Glutamatergic neuron (in vitro differentiated cells): ENCODE data around the gene FAM120B. TPM values are rescaled to one million over a fixed set of nuclear protein-coding genes. Genes with fewer than 3 reads are reported as not detected.
"Not testable (repeated sequence)": the region's sequence is repeated elsewhere in the genome, so short reads cannot be mapped to it uniquely, and the experiment has no call there.

ENCODE experiments used
- DNase-seq: peaks from one replicate; pipeline ENCODE4 v3.0.0; 2022
- H3K27ac Mint-ChIP-seq: one replicate; pipeline ENCODE4 v1.8.0; 2020; ENCODE audit warnings: mild to moderate bottlenecking, mixed read lengths, inconsistent platforms; ENCODE audit not compliant: unreplicated experiment
- H3K27me3 Mint-ChIP-seq: one replicate; pipeline ENCODE4 v1.8.0; 2020; ENCODE audit warnings: mild to moderate bottlenecking, moderate library complexity, mixed read lengths, inconsistent platforms; ENCODE audit not compliant: unreplicated experiment
- H3K36me3 Mint-ChIP-seq: one replicate; pipeline ENCODE4 v1.8.0; 2020; ENCODE audit warnings: mild to moderate bottlenecking, mixed read lengths, inconsistent platforms; ENCODE audit not compliant: unreplicated experiment
- H3K4me1 Mint-ChIP-seq: one replicate; pipeline ENCODE4 v1.8.0; 2020; ENCODE audit warnings: mild to moderate bottlenecking, low read depth, mixed read lengths, inconsistent platforms; ENCODE audit not compliant: unreplicated experiment
- H3K4me3 Mint-ChIP-seq: one replicate; pipeline ENCODE4 v1.8.0; 2020; ENCODE audit warnings: mild to moderate bottlenecking, mixed read lengths, inconsistent platforms; ENCODE audit not compliant: unreplicated experiment
- H3K9me3 Mint-ChIP-seq: one replicate; pipeline ENCODE4 v1.8.0; 2020; ENCODE audit warnings: mild to moderate bottlenecking, moderate library complexity, mixed read lengths, inconsistent platforms; ENCODE audit not compliant: unreplicated experiment
- total RNA-seq: library from RNA; stranded (reverse); fragmentation: NEBNext Ultra II Directional; extraction: Animal tissue kit (Norgen Biotek cat#: 25700); gene quantifications from one replicate; pipeline ENCODE4 v1.2.1, GENCODE V29; 2021; ENCODE audit not compliant: unreplicated experiment
- TF ChIP-seq, protein P1 (sequence below): fragments of 200-600 bp; sonication (generic); IDR thresholded peaks from one replicate; pipeline ENCODE4 v1.5.0; 2021; ENCODE audit not compliant: partially characterized antibody, unreplicated experiment

FAM120B gene
- total RNA-seq, 1 donor from 2014 or later = 48.3 TPM

DNA sequence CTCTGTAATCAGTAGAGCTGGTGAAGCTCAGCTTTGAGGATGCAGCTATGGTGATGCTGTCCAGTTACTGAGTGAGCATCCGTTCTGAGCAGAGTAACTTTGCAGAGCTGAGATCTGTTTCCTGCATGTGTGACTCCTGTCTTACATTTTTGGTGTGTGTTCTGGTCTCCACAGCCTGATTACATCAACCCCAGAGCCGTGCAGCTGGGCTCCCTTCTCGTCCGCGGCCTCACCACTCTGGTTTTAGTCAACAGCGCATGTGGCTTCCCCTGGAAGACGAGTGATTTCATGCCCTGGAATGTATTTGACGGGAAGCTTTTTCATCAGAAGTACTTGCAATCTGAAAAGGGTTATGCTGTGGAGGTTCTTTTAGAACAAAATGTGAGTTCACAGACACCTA lies 81.6 kb downstream of the FAM120B start:
- H3K9me3 Mint-ChIP-seq = no peaks in the 10 kb centered on the region
- H3K27ac Mint-ChIP-seq = no peak overlapping the region

DNA sequence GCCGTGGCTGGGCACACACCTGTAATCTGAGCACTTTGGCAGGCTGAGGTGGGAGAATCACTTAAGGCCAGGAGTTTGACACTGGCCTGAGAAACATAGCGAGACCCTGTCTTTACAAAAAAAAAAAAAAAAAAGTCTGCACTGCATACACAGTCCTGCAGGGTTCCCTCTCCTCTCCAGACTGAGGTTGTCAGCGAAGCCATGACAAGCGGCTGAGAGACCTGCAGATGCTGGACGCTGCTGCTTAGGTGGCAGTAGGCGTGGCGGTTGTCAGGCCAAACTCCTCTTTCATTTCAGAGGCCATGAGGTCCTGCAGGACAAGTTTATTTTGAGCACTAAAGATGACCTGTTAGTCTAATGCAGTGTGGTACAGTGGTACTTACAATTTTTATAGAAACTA lies 86.5 kb downstream of the FAM120B start:
- peaks cover 3% of the 10 kb centered on the region for H3K27me3 Mint-ChIP-seq
- no peak overlapping the region for H3K4me3 Mint-ChIP-seq
- H3K4me1 Mint-ChIP-seq = no peaks in the 10 kb centered on the region
- peaks cover 5% of the 10 kb centered on the region for H3K9me3 Mint-ChIP-seq
- DNase-seq = no peak
- H3K36me3 Mint-ChIP-seq = peaks cover 15% of the 10 kb centered on the region
- TF ChIP-seq, protein P1, sequence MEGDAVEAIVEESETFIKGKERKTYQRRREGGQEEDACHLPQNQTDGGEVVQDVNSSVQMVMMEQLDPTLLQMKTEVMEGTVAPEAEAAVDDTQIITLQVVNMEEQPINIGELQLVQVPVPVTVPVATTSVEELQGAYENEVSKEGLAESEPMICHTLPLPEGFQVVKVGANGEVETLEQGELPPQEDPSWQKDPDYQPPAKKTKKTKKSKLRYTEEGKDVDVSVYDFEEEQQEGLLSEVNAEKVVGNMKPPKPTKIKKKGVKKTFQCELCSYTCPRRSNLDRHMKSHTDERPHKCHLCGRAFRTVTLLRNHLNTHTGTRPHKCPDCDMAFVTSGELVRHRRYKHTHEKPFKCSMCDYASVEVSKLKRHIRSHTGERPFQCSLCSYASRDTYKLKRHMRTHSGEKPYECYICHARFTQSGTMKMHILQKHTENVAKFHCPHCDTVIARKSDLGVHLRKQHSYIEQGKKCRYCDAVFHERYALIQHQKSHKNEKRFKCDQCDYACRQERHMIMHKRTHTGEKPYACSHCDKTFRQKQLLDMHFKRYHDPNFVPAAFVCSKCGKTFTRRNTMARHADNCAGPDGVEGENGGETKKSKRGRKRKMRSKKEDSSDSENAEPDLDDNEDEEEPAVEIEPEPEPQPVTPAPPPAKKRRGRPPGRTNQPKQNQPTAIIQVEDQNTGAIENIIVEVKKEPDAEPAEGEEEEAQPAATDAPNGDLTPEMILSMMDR = no peak
- no peak overlapping the region for H3K27ac Mint-ChIP-seq

More for the DNA sequence above, 81.6 kb downstream of the FAM120B start:
- Mint-ChIP-seq H3K27me3 (peaks cover 2% of the 10 kb centered on the region), H3K4me1 (peaks cover 10% of the 10 kb centered on the region), H3K36me3 (peaks cover 4% of the 10 kb centered on the region), H3K4me3 (no peak overlapping the region)
- TF ChIP-seq, protein P1 = no peak
- no peak for DNase-seq

DNA sequence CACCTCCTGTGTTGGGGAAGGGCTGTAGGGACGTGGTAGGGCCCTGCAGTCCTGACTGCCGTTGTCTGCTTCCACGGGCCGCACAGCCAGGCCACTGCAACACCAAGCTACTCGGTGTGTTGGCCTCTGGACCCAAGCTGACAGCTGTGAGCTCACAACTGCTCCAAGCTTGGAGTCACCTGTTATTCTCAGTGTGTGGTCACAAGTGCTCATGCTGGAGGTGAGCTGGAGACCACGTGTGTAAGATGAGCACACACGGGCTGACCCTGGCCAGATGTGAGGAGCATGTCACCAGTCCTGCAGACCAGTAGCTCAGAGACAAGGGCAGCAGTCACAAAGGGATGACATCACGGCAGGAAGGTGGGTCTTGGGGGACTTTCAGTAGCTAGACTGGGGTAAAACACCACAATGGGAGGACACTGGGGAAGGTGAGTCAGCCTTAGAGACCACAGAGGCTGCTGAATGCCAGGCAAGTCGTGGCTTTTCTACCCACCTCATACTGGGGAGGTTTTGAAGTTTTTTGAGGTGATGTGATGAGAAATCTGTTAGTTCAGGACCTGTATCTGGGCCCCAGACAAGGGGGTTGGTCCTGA lies 87.3 kb downstream of the FAM120B start:
- Mint-ChIP-seq H3K36me3 (peaks cover 15% of the 10 kb centered on the region), H3K27ac (no peak overlapping the region), H3K4me3 (no peak overlapping the region), H3K9me3 (peaks cover 5% of the 10 kb centered on the region), H3K4me1 (no peaks in the 10 kb centered on the region), H3K27me3 (peaks cover 3% of the 10 kb centered on the region)
- no peak for DNase-seq
- TF ChIP-seq, protein P1 = no peak

DNA sequence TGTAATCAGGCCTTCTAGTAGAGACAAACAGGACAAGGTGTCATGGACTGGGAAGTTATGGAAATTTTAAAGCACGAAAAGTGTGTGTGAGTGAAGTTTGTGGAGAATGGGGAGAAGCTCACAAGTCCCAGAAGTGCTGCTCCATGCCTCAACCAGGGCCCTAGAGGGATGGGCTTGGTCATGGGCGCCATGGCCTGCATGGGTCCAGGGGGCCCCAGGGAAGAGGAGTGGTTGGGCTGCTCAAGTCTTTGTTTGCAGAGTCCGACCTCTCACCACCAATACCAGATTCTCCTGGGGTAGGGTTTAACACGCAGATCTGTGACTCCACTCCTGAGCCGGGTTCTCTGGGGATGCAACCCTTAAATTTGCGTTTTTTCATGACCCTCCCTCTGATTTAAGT lies 88.4 kb downstream of the FAM120B start:
- Mint-ChIP-seq H3K36me3 (peaks cover 15% of the 10 kb centered on the region), H3K9me3 (peaks cover 5% of the 10 kb centered on the region)

DNA sequence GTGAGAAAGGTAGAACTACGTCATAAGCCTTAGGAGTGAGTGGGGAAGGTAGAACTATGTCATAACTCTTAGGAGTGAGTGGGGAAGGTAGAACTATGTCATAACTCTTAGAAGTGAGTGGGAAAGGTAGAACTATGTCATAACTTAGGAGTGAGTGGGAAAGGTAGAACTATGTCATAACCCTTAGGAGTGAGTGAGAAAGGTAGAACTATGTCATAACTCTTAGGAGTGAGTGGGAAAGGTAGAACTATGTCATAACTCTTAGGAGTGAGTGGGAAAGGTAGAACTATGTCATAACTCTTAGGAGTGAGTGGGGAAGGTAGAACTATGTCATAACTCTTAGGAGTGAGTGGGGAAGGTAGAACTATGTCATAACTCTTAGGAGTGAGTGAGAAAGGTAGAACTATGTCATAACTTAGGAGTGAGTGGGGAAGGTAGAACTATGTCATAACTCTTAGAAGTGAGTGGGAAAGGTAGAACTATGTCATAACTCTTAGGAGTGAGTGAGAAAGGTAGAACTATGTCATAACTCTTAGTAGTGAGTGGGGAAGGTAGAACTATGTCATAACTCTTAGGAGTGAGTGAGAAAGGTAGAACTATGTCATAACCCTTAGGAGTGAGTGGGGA lies 92.3 kb downstream of the FAM120B start:
- not testable (repeated sequence) for H3K4me1 Mint-ChIP-seq, H3K27me3 Mint-ChIP-seq, DNase-seq, H3K27ac Mint-ChIP-seq, H3K9me3 Mint-ChIP-seq, H3K4me3 Mint-ChIP-seq
- peaks cover 12% of the 10 kb centered on the region for H3K36me3 Mint-ChIP-seq

More for the DNA sequence above, 88.4 kb downstream of the FAM120B start:
- TF ChIP-seq, protein P1 = no peak
- Mint-ChIP-seq H3K4me3 (no peak overlapping the region), H3K27ac (no peak overlapping the region), H3K27me3 (peaks cover 2% of the 10 kb centered on the region), H3K4me1 (no peaks in the 10 kb centered on the region)
- DNase-seq = no peak

DNA sequence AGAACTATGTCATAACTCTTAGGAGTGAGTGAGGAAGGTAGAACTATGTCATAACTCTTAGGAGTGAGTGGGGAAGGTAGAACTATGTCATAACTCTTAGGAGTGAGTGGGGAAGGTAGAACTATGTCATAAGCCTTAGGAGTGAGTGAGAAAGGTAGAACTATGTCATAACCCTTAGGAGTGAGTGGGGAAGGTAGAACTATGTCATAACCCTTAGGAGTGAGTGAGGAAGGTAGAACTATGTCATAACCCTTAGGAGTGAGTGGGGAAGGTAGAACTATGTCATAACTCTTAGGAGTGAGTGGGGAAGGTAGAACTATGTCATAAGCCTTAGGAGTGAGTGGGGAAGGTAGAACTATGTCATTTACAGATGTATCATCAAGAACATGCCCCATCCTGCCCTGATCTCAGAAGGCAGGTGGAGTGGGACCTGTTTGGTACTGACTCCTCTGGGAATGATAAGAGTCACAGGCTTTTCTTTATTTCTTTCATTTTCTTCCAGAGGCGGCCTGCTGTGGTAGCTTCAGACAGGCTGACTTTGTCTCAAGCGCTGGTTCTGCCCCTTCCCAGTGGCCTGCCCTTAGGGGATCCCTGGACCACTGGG lies 93.5 kb downstream of the FAM120B start:
- not testable (repeated sequence) for H3K27ac Mint-ChIP-seq, H3K4me1 Mint-ChIP-seq, H3K9me3 Mint-ChIP-seq, H3K4me3 Mint-ChIP-seq, H3K36me3 Mint-ChIP-seq, H3K27me3 Mint-ChIP-seq, DNase-seq
